KOPT-K1 (cell line): ENCODE data around the gene FCHSD2.
"Not testable (repeated sequence)": the region's sequence is repeated elsewhere in the genome, so short reads cannot be mapped to it uniquely, and the experiment has no call there.

Experiments
- H3K27ac ChIP-seq: fragments of 200-600 bp; sonication (generic); 2 replicates; pipeline ENCODE4 v1.5.1; 2016; ENCODE audit warnings: antibody characterized with exemption, mild to moderate bottlenecking, low read depth, low read length; ENCODE audit not compliant: poor library complexity, severe bottlenecking
- H3K36me3 ChIP-seq: fragments of 200-600 bp; sonication (generic); 2 replicates; pipeline ENCODE4 v1.5.1; 2017; ENCODE audit warnings: antibody characterized with exemption, mild to moderate bottlenecking, low read length, moderate library complexity; ENCODE audit not compliant: insufficient read depth
- H3K9me3 ChIP-seq: fragments of 200-600 bp; sonication (generic); 2 replicates; pipeline ENCODE4 v1.5.1; 2017; ENCODE audit warnings: antibody characterized with exemption, low read length, mild to moderate bottlenecking; ENCODE audit not compliant: insufficient read depth, poor library complexity, severe bottlenecking

FCHSD2 gene

GRCh38 chr11:72927380-72927779 lies 214.7 kb downstream of the FCHSD2 start:
- Histone ChIP-seq H3K36me3 (peaks cover 8% of the 10 kb centered on the region; the same call in 1 of the 2 replicates), H3K27ac (no peak overlapping the region), H3K9me3 (no peaks in the 10 kb centered on the region)

- H3K27ac ChIP-seq, result no peak overlapping the region
- no peaks in the 10 kb centered on the region for H3K9me3 ChIP-seq
- H3K36me3 ChIP-seq, result peaks cover 7% of the 10 kb centered on the region
These were observed 216.0 kb downstream of the FCHSD2 start for GRCh38 chr11:72926076-72926475.

- Histone ChIP-seq H3K36me3 (peaks cover 11% of the 10 kb centered on the region), H3K27ac (no peak overlapping the region)
These were observed 216.5 kb downstream of the FCHSD2 start for GRCh38 chr11:72925656-72926055.

GRCh38 chr11:72924568-72925190 lies 217.4 kb downstream of the FCHSD2 start:
- Histone ChIP-seq H3K36me3 (peaks cover 19% of the 10 kb centered on the region), H3K9me3 (no peaks in the 10 kb centered on the region), H3K27ac (no peak overlapping the region)

More at GRCh38 chr11:72925656-72926055, 216.5 kb downstream of the FCHSD2 start:
- no peaks in the 10 kb centered on the region for H3K9me3 ChIP-seq

GRCh38 chr11:72921028-72921716 lies 220.9 kb downstream of the FCHSD2 start:
- Histone ChIP-seq H3K27ac (no peak overlapping the region), H3K36me3 (peaks cover 39% of the 10 kb centered on the region)

GRCh38 chr11:72920001-72920400 lies 222.1 kb downstream of the FCHSD2 start:
- H3K36me3 ChIP-seq, result peaks cover 51% of the 10 kb centered on the region
- no peak overlapping the region for H3K27ac ChIP-seq
- peaks cover 10% of the 10 kb centered on the region for H3K9me3 ChIP-seq

More at GRCh38 chr11:72921028-72921716, 220.9 kb downstream of the FCHSD2 start:
- H3K9me3 ChIP-seq, result no peaks in the 10 kb centered on the region

- Histone ChIP-seq H3K9me3 (peaks cover 21% of the 10 kb centered on the region), H3K36me3 (peaks cover 53% of the 10 kb centered on the region), H3K27ac (no peak overlapping the region)
These were observed 223.3 kb downstream of the FCHSD2 start for GRCh38 chr11:72918851-72919250.

- no peak overlapping the region for H3K27ac ChIP-seq
- H3K36me3 ChIP-seq, result peaks cover 39% of the 10 kb centered on the region
- H3K9me3 ChIP-seq, result peaks cover 77% of the 10 kb centered on the region
These were observed 229.9 kb downstream of the FCHSD2 start for GRCh38 chr11:72912253-72912652.

- peaks cover 65% of the 10 kb centered on the region for H3K9me3 ChIP-seq
- H3K36me3 ChIP-seq, result peaks cover 16% of the 10 kb centered on the region
- not testable (repeated sequence) for H3K27ac ChIP-seq
These were observed 232.3 kb downstream of the FCHSD2 start for GRCh38 chr11:72909558-72910388.

- Histone ChIP-seq H3K27ac (no peak overlapping the region), H3K9me3 (peaks cover 49% of the 10 kb centered on the region), H3K36me3 (peaks cover 13% of the 10 kb centered on the region)
These were observed 234.0 kb downstream of the FCHSD2 start for GRCh38 chr11:72908032-72908676.

GRCh38 chr11:72904016-72904415 lies 238.1 kb downstream of the FCHSD2 start:
- Histone ChIP-seq H3K36me3 (peaks cover 9% of the 10 kb centered on the region; the same call in 1 of the 2 replicates), H3K9me3 (peaks cover 11% of the 10 kb centered on the region), H3K27ac (no peak overlapping the region)

- Histone ChIP-seq H3K27ac (no peak overlapping the region), H3K9me3 (no peaks in the 10 kb centered on the region), H3K36me3 (peaks cover 22% of the 10 kb centered on the region)
These were observed 240.7 kb downstream of the FCHSD2 start for GRCh38 chr11:72901374-72901773.

- no peaks in the 10 kb centered on the region for H3K9me3 ChIP-seq
- H3K27ac ChIP-seq, result no peak overlapping the region
- H3K36me3 ChIP-seq, result peaks cover 33% of the 10 kb centered on the region
These were observed 242.1 kb downstream of the FCHSD2 start for GRCh38 chr11:72900013-72900412.

- H3K36me3 ChIP-seq, result peaks cover 36% of the 10 kb centered on the region
- H3K9me3 ChIP-seq, result no peaks in the 10 kb centered on the region
- H3K27ac ChIP-seq, result no peak overlapping the region
These were observed 242.9 kb downstream of the FCHSD2 start for GRCh38 chr11:72899238-72899637.

GRCh38 chr11:72897506-72897905 lies 244.6 kb downstream of the FCHSD2 start:
- Histone ChIP-seq H3K27ac (no peak overlapping the region), H3K36me3 (peaks cover 36% of the 10 kb centered on the region), H3K9me3 (no peaks in the 10 kb centered on the region)
